ENCODE data around the gene LHPP. TPM values are rescaled to one million over a fixed set of nuclear protein-coding genes. Genes with fewer than 3 reads are reported as not detected.

LHPP gene
- total RNA-seq, 1 donor from 2014 or later, result 15.2 TPM

GRCh38 chr10:124655191-124656112, 193.8 kb downstream of the LHPP start:
- DNase-seq (ENCODE audit: low spot score, unreplicated experiment), result no peak
- peaks cover 2% of the 10 kb centered on the region for H3K4me1 Mint-ChIP-seq (ENCODE audit: low read depth)
- H3K27ac Mint-ChIP-seq, result peak overlapping the region; percentile 23
- no peak overlapping the region for H3K4me3 Mint-ChIP-seq (ENCODE audit: low read depth)
- H3K36me3 Mint-ChIP-seq (ENCODE audit: insufficient read depth), result peaks cover 3% of the 10 kb centered on the region
- H3K9me3 Mint-ChIP-seq (ENCODE audit: low read depth), result no peaks in the 10 kb centered on the region
- H3K27me3 Mint-ChIP-seq, result no peaks in the 10 kb centered on the region
- TF ChIP-seq CTCF (IDR thresholded peaks at IDR 0.05; ENCODE audit: unreplicated experiment), result no peak

- no peak for DNase-seq (ENCODE audit: low spot score, unreplicated experiment)
- Mint-ChIP-seq H3K27ac (peak overlapping the region; percentile 23), H3K4me3 (ENCODE audit: low read depth) (no peak overlapping the region), H3K36me3 (ENCODE audit: insufficient read depth) (peaks cover 4% of the 10 kb centered on the region), H3K9me3 (ENCODE audit: low read depth) (no peaks in the 10 kb centered on the region), H3K27me3 (no peaks in the 10 kb centered on the region), H3K4me1 (ENCODE audit: low read depth) (peaks cover 2% of the 10 kb centered on the region)
- no peak for TF ChIP-seq CTCF (IDR thresholded peaks at IDR 0.05; ENCODE audit: unreplicated experiment)
These were observed 194.5 kb downstream of the LHPP start for GRCh38 chr10:124656113-124656490.

GRCh38 chr10:124656541-124656940, 194.9 kb downstream of the LHPP start:
- TF ChIP-seq CTCF (IDR thresholded peaks at IDR 0.05; ENCODE audit: unreplicated experiment), result no peak
- no peaks in the 10 kb centered on the region for H3K27me3 Mint-ChIP-seq
- H3K36me3 Mint-ChIP-seq (ENCODE audit: insufficient read depth), result peaks cover 4% of the 10 kb centered on the region
- H3K4me1 Mint-ChIP-seq (ENCODE audit: low read depth), result peaks cover 2% of the 10 kb centered on the region
- no peak overlapping the region for H3K4me3 Mint-ChIP-seq (ENCODE audit: low read depth)
- H3K9me3 Mint-ChIP-seq (ENCODE audit: low read depth), result no peaks in the 10 kb centered on the region
- no peak overlapping the region for H3K27ac Mint-ChIP-seq
- no peak for DNase-seq (ENCODE audit: low spot score, unreplicated experiment)

- no peak for TF ChIP-seq CTCF (IDR thresholded peaks at IDR 0.05; ENCODE audit: unreplicated experiment)
- H3K27ac Mint-ChIP-seq, result no peak overlapping the region
- peaks cover 6% of the 10 kb centered on the region for H3K36me3 Mint-ChIP-seq (ENCODE audit: insufficient read depth)
- no peak for DNase-seq (ENCODE audit: low spot score, unreplicated experiment)
- H3K4me1 Mint-ChIP-seq (ENCODE audit: low read depth), result peaks cover 2% of the 10 kb centered on the region
- H3K27me3 Mint-ChIP-seq, result no peaks in the 10 kb centered on the region
- no peaks in the 10 kb centered on the region for H3K9me3 Mint-ChIP-seq (ENCODE audit: low read depth)
- H3K4me3 Mint-ChIP-seq (ENCODE audit: low read depth), result no peak overlapping the region
These were observed 196.2 kb downstream of the LHPP start for GRCh38 chr10:124657806-124658205.

GRCh38 chr10:124658591-124659242, 197.1 kb downstream of the LHPP start:
- H3K27ac Mint-ChIP-seq, result peak overlapping the region; percentile 49
- no peaks in the 10 kb centered on the region for H3K9me3 Mint-ChIP-seq (ENCODE audit: low read depth)
- no peak for TF ChIP-seq CTCF (IDR thresholded peaks at IDR 0.05; ENCODE audit: unreplicated experiment)
- no peak overlapping the region for H3K4me3 Mint-ChIP-seq (ENCODE audit: low read depth)
- no peak for DNase-seq (ENCODE audit: low spot score, unreplicated experiment)
- peaks cover 6% of the 10 kb centered on the region for H3K36me3 Mint-ChIP-seq (ENCODE audit: insufficient read depth)
- peaks cover 2% of the 10 kb centered on the region for H3K4me1 Mint-ChIP-seq (ENCODE audit: low read depth)
- H3K27me3 Mint-ChIP-seq, result no peaks in the 10 kb centered on the region

Measured in progenitor cell of endocrine pancreas (in vitro differentiated cells).